ENCODE measurements around the gene CYB561D2. TPM values are rescaled to one million over a fixed set of nuclear protein-coding genes. Genes with fewer than 3 reads are reported as not detected.

Gene CYB561D2
- total and polyA plus RNA-seq, 2 of the 13 experiments (the other 11 are each of a cell fraction or from before 2014, with no cell fraction given) = 11.1 to 17.2 TPM

DNA sequence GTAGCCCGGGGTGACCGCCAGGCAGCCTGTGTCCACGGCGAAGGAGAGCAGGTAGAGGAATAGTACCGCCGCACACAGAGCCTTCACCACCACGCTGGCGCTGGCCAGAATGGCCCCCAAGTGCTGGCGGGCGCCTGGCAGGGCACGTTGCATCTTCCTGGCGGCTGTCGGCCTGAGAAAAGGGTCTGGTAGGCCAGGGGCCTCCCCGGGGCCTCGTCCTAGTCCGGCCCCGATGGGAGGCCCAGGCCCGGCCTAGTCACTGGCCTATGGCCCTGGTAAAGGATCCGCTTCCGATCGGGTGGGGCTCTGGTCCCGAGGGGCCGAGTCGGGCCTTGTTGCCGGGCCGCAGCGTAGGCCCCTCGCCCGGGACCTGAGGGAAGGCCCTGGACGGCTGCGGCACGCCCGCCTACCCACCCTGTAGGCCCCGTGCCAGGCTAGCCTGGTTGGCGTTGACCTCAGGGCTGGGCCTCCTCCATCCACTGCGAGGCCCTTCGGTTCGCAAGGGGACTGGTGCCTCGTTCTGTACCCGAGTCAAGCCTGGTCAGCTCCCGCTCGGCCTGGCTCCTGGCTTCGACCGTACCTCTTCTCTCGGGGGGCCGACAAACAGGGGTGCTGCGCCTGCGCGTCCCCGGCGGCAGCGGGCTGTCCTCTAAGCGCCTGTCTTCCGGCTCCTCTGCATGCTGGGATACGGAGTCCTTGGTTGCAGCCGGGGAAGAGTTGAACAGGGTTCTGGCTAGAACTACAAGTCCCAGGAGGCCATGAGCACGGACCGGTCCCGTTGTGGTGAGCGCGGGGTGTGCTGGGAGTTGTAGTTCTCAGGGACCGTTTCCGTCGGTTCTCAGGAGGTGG lies 8.5 kb downstream of the CYB561D2 start, which contains the start of gene TMEM115 (continued):
- TF ChIP-seq, protein P1, sequence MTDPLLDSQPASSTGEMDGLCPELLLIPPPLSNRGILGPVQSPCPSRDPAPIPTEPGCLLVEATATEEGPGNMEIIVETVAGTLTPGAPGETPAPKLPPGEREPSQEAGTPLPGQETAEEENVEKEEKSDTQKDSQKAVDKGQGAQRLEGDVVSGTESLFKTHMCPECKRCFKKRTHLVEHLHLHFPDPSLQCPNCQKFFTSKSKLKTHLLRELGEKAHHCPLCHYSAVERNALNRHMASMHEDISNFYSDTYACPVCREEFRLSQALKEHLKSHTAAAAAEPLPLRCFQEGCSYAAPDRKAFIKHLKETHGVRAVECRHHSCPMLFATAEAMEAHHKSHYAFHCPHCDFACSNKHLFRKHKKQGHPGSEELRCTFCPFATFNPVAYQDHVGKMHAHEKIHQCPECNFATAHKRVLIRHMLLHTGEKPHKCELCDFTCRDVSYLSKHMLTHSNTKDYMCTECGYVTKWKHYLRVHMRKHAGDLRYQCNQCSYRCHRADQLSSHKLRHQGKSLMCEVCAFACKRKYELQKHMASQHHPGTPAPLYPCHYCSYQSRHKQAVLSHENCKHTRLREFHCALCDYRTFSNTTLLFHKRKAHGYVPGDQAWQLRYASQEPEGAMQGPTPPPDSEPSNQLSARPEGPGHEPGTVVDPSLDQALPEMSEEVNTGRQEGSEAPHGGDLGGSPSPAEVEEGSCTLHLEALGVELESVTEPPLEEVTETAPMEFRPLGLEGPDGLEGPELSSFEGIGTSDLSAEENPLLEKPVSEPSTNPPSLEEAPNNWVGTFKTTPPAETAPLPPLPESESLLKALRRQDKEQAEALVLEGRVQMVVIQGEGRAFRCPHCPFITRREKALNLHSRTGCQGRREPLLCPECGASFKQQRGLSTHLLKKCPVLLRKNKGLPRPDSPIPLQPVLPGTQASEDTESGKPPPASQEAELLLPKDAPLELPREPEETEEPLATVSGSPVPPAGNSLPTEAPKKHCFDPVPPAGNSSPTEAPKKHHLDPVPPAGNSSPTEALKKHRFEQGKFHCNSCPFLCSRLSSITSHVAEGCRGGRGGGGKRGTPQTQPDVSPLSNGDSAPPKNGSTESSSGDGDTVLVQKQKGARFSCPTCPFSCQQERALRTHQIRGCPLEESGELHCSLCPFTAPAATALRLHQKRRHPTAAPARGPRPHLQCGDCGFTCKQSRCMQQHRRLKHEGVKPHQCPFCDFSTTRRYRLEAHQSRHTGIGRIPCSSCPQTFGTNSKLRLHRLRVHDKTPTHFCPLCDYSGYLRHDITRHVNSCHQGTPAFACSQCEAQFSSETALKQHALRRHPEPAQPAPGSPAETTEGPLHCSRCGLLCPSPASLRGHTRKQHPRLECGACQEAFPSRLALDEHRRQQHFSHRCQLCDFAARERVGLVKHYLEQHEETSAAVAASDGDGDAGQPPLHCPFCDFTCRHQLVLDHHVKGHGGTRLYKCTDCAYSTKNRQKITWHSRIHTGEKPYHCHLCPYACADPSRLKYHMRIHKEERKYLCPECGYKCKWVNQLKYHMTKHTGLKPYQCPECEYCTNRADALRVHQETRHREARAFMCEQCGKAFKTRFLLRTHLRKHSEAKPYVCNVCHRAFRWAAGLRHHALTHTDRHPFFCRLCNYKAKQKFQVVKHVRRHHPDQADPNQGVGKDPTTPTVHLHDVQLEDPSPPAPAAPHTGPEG (CRISPR knock-in tag; IDR thresholded peaks at IDR 0.05) = peak; percentile 47; the same call in 1 of the 2 replicates
- TF ChIP-seq, protein P2, sequence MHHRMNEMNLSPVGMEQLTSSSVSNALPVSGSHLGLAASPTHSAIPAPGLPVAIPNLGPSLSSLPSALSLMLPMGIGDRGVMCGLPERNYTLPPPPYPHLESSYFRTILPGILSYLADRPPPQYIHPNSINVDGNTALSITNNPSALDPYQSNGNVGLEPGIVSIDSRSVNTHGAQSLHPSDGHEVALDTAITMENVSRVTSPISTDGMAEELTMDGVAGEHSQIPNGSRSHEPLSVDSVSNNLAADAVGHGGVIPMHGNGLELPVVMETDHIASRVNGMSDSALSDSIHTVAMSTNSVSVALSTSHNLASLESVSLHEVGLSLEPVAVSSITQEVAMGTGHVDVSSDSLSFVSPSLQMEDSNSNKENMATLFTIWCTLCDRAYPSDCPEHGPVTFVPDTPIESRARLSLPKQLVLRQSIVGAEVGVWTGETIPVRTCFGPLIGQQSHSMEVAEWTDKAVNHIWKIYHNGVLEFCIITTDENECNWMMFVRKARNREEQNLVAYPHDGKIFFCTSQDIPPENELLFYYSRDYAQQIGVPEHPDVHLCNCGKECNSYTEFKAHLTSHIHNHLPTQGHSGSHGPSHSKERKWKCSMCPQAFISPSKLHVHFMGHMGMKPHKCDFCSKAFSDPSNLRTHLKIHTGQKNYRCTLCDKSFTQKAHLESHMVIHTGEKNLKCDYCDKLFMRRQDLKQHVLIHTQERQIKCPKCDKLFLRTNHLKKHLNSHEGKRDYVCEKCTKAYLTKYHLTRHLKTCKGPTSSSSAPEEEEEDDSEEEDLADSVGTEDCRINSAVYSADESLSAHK (CRISPR knock-in tag; IDR thresholded peaks at IDR 0.05; ENCODE audit: borderline replicate concordance) = no peak
- TF ChIP-seq ZNF326 (CRISPR knock-in tag; IDR thresholded peaks at IDR 0.05; ENCODE audit: borderline replicate concordance) (no peak), TOPORS (CRISPR knock-in tag; IDR thresholded peaks at IDR 0.05) (0 out of 2 replicates have a peak, but pooled peaks have one; percentile 57), SNAI1 (CRISPR knock-in tag; IDR thresholded peaks at IDR 0.05; ENCODE audit: borderline replicate concordance) (no peak), MIXL1 (CRISPR knock-in tag; IDR thresholded peaks at IDR 0.05) (no peak), KDM1A (CRISPR knock-in tag; IDR thresholded peaks at IDR 0.05) (no peak), RFX1 (IDR thresholded peaks at IDR 0.05) (no peak), ZFP36L2 (CRISPR knock-in tag; IDR thresholded peaks at IDR 0.05) (0 out of 2 replicates have a peak, but pooled peaks have one; percentile 67)
- TF ChIP-seq, protein P3, sequence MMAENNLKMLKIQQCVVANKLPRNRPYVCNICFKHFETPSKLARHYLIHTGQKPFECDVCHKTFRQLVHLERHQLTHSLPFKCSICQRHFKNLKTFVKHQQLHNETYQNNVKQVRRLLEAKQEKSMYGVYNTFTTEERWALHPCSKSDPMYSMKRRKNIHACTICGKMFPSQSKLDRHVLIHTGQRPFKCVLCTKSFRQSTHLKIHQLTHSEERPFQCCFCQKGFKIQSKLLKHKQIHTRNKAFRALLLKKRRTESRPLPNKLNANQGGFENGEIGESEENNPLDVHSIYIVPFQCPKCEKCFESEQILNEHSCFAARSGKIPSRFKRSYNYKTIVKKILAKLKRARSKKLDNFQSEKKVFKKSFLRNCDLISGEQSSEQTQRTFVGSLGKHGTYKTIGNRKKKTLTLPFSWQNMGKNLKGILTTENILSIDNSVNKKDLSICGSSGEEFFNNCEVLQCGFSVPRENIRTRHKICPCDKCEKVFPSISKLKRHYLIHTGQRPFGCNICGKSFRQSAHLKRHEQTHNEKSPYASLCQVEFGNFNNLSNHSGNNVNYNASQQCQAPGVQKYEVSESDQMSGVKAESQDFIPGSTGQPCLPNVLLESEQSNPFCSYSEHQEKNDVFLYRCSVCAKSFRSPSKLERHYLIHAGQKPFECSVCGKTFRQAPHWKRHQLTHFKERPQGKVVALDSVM (CRISPR knock-in tag; IDR thresholded peaks at IDR 0.05) = no peak; the same call in 1 of the 2 replicates
- TF ChIP-seq, protein P4, sequence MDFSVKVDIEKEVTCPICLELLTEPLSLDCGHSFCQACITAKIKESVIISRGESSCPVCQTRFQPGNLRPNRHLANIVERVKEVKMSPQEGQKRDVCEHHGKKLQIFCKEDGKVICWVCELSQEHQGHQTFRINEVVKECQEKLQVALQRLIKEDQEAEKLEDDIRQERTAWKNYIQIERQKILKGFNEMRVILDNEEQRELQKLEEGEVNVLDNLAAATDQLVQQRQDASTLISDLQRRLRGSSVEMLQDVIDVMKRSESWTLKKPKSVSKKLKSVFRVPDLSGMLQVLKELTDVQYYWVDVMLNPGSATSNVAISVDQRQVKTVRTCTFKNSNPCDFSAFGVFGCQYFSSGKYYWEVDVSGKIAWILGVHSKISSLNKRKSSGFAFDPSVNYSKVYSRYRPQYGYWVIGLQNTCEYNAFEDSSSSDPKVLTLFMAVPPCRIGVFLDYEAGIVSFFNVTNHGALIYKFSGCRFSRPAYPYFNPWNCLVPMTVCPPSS (IDR thresholded peaks at IDR 0.05) = no peak
- TF ChIP-seq, protein P5, sequence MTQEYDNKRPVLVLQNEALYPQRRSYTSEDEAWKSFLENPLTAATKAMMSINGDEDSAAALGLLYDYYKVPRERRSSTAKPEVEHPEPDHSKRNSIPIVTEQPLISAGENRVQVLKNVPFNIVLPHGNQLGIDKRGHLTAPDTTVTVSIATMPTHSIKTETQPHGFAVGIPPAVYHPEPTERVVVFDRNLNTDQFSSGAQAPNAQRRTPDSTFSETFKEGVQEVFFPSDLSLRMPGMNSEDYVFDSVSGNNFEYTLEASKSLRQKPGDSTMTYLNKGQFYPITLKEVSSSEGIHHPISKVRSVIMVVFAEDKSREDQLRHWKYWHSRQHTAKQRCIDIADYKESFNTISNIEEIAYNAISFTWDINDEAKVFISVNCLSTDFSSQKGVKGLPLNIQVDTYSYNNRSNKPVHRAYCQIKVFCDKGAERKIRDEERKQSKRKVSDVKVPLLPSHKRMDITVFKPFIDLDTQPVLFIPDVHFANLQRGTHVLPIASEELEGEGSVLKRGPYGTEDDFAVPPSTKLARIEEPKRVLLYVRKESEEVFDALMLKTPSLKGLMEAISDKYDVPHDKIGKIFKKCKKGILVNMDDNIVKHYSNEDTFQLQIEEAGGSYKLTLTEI (CRISPR knock-in tag; conservative IDR thresholded peaks at IDR 0.05) = no peak
- TF ChIP-seq, protein P6, sequence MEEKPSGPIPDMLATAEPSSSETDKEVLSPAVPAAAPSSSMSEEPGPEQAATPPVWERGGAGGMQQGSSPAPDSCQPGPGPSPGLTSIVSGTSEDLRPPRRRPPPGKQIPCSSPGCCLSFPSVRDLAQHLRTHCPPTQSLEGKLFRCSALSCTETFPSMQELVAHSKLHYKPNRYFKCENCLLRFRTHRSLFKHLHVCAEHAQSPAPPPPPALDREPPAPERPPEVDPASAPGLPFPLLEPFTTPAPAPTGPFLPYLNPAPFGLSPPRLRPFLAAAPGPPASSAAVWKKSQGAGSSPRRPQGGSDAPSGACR (CRISPR knock-in tag; IDR thresholded peaks at IDR 0.05) = peak; percentile 57; the same call in 1 of the 2 replicates
